PC-9 (cell line): ENCODE measurements around the gene RAD21L1.

Experiments used
- CTCF ChIP-seq: fragments of 200-600 bp; sonication (generic); conservative IDR thresholded peaks from 2 replicates; pipeline ENCODE4 v1.6.1; 2017; ENCODE audit warnings: mixed run types, antibody characterized with exemption, mild to moderate bottlenecking, moderate library complexity
- EZH2 ChIP-seq: fragments of 200-600 bp; sonication (generic); IDR thresholded peaks from 2 replicates; pipeline ENCODE4 v1.8.0; 2017; ENCODE audit warnings: antibody characterized with exemption, low read depth

GRCh38 chr20:1206366-1207148, 19.3 kb upstream of the RAD21L1 start:
- TF ChIP-seq CTCF (no peak), EZH2 (no peak)
